Measurements from ENCODE around the gene BSPRY.
A peak's percentile ranks its signal among the peaks of the same experiment; 100 is the strongest.

Gene BSPRY

GRCh38 chr9:113355040-113355596 lies 5.8 kb downstream of the BSPRY start:
- in situ Hi-C loops (cut with MboI; ENCODE audit: low pct_unique_long_range_greater_than_20kb, low sequenced_read_pairs, unreplicated experiment), result no loop called here
- no peak for DNase-seq (ENCODE audit: low spot score)

GRCh38 chr9:113356686-113357292 lies 7.4 kb downstream of the BSPRY start:
- TF ChIP-seq CTCF (IDR thresholded peaks at IDR 0.05; ENCODE audit: extremely low read depth, insufficient read depth, missing control alignments), result no peak
- no peak for DNase-seq (ENCODE audit: low spot score)
- in situ Hi-C loops (cut with MboI; ENCODE audit: low pct_unique_long_range_greater_than_20kb, low sequenced_read_pairs, unreplicated experiment), result no loop called here

More at GRCh38 chr9:113355040-113355596, 5.8 kb downstream of the BSPRY start:
- TF ChIP-seq CTCF (IDR thresholded peaks at IDR 0.05; ENCODE audit: extremely low read depth, insufficient read depth, missing control alignments), result peak; percentile 19

- in situ Hi-C loops (cut with MboI; ENCODE audit: low pct_unique_long_range_greater_than_20kb, low sequenced_read_pairs, unreplicated experiment), result no loop called here
- no peak for TF ChIP-seq CTCF (IDR thresholded peaks at IDR 0.05; ENCODE audit: extremely low read depth, insufficient read depth, missing control alignments)
- no peak for DNase-seq (ENCODE audit: low spot score)
These were observed 10.0 kb downstream of the BSPRY start for GRCh38 chr9:113359385-113359784.

GRCh38 chr9:113360242-113360842 lies 11.0 kb downstream of the BSPRY start:
- in situ Hi-C loops (cut with MboI; ENCODE audit: low pct_unique_long_range_greater_than_20kb, low sequenced_read_pairs, unreplicated experiment), result no loop called here
- no peak for DNase-seq (ENCODE audit: low spot score)

GRCh38 chr9:113361304-113362018 lies 12.1 kb downstream of the BSPRY start:
- DNase-seq (ENCODE audit: low spot score), result no peak
- TF ChIP-seq CTCF (IDR thresholded peaks at IDR 0.05; ENCODE audit: extremely low read depth, insufficient read depth, missing control alignments), result no peak
- in situ Hi-C loops (cut with MboI; ENCODE audit: low pct_unique_long_range_greater_than_20kb, low sequenced_read_pairs, unreplicated experiment), result no loop called here

More at GRCh38 chr9:113360242-113360842, 11.0 kb downstream of the BSPRY start:
- no peak for TF ChIP-seq CTCF (IDR thresholded peaks at IDR 0.05; ENCODE audit: extremely low read depth, insufficient read depth, missing control alignments)

- no peak for TF ChIP-seq CTCF (IDR thresholded peaks at IDR 0.05; ENCODE audit: extremely low read depth, insufficient read depth, missing control alignments)
- in situ Hi-C loops (cut with MboI; ENCODE audit: low pct_unique_long_range_greater_than_20kb, low sequenced_read_pairs, unreplicated experiment), result no loop called here
- DNase-seq (ENCODE audit: low spot score), result no peak
These were observed 14.0 kb downstream of the BSPRY start for GRCh38 chr9:113363336-113363735.

All from GM13977 (cell line).